Activated T-helper 1 cell treated with anti-CD3 and anti-CD28 coated beads, Interleukin-2, amount 50 U/mL, for 16 hours (primary cell): ENCODE results near the gene ELP2.
"Not testable (repeated sequence)": the region's sequence is repeated elsewhere in the genome, so short reads cannot be mapped to it uniquely, and the experiment has no call there.

ENCODE experiments used
- DNase-seq, 2 donors: peaks; one replicate each; pipeline ENCODE4 v3.0.0-alpha.2; 2020; ENCODE audit warnings: low read depth in 1 of 2, low spot score in 1 of 2

ELP2 gene

GRCh38 chr18:36158266-36158867, 28.7 kb downstream of the ELP2 start:
- DNase-seq: no peak

- DNase-seq: no peak
These were observed 31.3 kb downstream of the ELP2 start for GRCh38 chr18:36160959-36161371.

- no peak for DNase-seq
These were observed 33.3 kb downstream of the ELP2 start for GRCh38 chr18:36162981-36163380.

GRCh38 chr18:36167692-36168218, 38.1 kb downstream of the ELP2 start:
- DNase-seq: no peak

- DNase-seq: not testable (repeated sequence)
These were observed 38.6 kb downstream of the ELP2 start for GRCh38 chr18:36168296-36168695.

- no peak for DNase-seq
These were observed 40.2 kb downstream of the ELP2 start for GRCh38 chr18:36169938-36170337.

- DNase-seq: no peak
These were observed 45.8 kb downstream of the ELP2 start for GRCh38 chr18:36175481-36175880.

- DNase-seq: no peak
These were observed 46.5 kb downstream of the ELP2 start for GRCh38 chr18:36176177-36176584.

- no peak for DNase-seq
These were observed 47.0 kb downstream of the ELP2 start for GRCh38 chr18:36176711-36177110.

- DNase-seq: no peak
These were observed 48.2 kb downstream of the ELP2 start for GRCh38 chr18:36177913-36178312.

GRCh38 chr18:36179562-36180355, 50.1 kb downstream of the ELP2 start:
- no peak for DNase-seq

- DNase-seq: no peak
These were observed 51.7 kb downstream of the ELP2 start for GRCh38 chr18:36181441-36181840.

GRCh38 chr18:36181898-36182506, 52.3 kb downstream of the ELP2 start:
- DNase-seq: no peak

- DNase-seq: no peak
These were observed 53.3 kb downstream of the ELP2 start for GRCh38 chr18:36183033-36183432.

GRCh38 chr18:36183987-36184386, 54.3 kb downstream of the ELP2 start:
- DNase-seq: no peak

- no peak for DNase-seq
These were observed 55.5 kb downstream of the ELP2 start for GRCh38 chr18:36185157-36185556.

GRCh38 chr18:36185901-36186460, 56.3 kb downstream of the ELP2 start:
- DNase-seq: no peak

GRCh38 chr18:36186461-36187192, 56.9 kb downstream of the ELP2 start:
- DNase-seq: no peak

- no peak for DNase-seq
These were observed 57.6 kb downstream of the ELP2 start, which contains the start of gene MOCOS for GRCh38 chr18:36187193-36187825. MOCOS (plus strand) TSS chr18:36187497; CDS start chr18:36187540, 43 bp downstream.
